Measurements from ENCODE around the gene MEIKIN. TPM values are rescaled to one million over a fixed set of nuclear protein-coding genes. Genes with fewer than 3 reads are reported as not detected.

The MEIKIN gene
- total and polyA plus RNA-seq, 12 donors, result 0.09 TPM; not detected in 11

- Histone ChIP-seq H3K4me3 (peak within 1 kb of the TSS; percentile 89 to 100 (median 99)), H3K36me3 (peaks cover 0 to 4% (median 0%) of the 10 kb centered on the region in 9 donors), H3K9me3 (no peaks in the 10 kb centered on the region), H3K4me1 (peaks cover 0 to 46% (median 36%) of the 10 kb centered on the region in 9 donors), H3K27ac (peak within 1 kb of the TSS; percentile 97 to 100 (median 99)), H3K27me3 (no peaks in the 10 kb centered on the region)
- intact Hi-C loops (cut with DNase I), result loop anchor here in 6 of 10 donors (1.0 to 10.0 kb wide), 6 partner anchors 92 to 162 kb away; partner anchors contain the start of gene RAPGEF6 (in 6 of the 6)
- TF ChIP-seq, protein P1, sequence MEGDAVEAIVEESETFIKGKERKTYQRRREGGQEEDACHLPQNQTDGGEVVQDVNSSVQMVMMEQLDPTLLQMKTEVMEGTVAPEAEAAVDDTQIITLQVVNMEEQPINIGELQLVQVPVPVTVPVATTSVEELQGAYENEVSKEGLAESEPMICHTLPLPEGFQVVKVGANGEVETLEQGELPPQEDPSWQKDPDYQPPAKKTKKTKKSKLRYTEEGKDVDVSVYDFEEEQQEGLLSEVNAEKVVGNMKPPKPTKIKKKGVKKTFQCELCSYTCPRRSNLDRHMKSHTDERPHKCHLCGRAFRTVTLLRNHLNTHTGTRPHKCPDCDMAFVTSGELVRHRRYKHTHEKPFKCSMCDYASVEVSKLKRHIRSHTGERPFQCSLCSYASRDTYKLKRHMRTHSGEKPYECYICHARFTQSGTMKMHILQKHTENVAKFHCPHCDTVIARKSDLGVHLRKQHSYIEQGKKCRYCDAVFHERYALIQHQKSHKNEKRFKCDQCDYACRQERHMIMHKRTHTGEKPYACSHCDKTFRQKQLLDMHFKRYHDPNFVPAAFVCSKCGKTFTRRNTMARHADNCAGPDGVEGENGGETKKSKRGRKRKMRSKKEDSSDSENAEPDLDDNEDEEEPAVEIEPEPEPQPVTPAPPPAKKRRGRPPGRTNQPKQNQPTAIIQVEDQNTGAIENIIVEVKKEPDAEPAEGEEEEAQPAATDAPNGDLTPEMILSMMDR (IDR thresholded peaks at IDR 0.05), result peak in 3 of 9 donors; percentile 18 to 37 (median 23)
- ATAC-seq (peak; percentile 98 to 99 (median 99)), DNase-seq (peak; percentile 99 to 100)
- 0 to 1% methylated on average over 78 to 79 of the region's 79 CpGs for WGBS, 2 donors
Measured at GRCh38 chr5:131796793-131797693, 148.4 kb downstream of the MEIKIN start, which contains the start of gene FNIP1. Gene FNIP1 (minus strand): TSS chr5:131797017. CDS start chr5:131796921, 96 bp downstream.

- DNase-seq (peak; percentile 73 to 78), ATAC-seq (peak; percentile 65 to 87 (median 74))
- WGBS, 2 donors, result 0% methylated on average over 47 to 56 of the region's 56 CpGs
- peak overlapping the region; percentile 89 to 100 (median 99) for H3K4me3 ChIP-seq
- H3K4me1 ChIP-seq, result peaks cover 0 to 55% (median 44%) of the 10 kb centered on the region in 9 donors
- TF ChIP-seq, protein P1 (IDR thresholded peaks at IDR 0.05), result no peak
- H3K27me3 ChIP-seq, result no peaks in the 10 kb centered on the region
- H3K36me3 ChIP-seq, result peaks cover 0 to 4% (median 0%) of the 10 kb centered on the region in 9 donors
- H3K9me3 ChIP-seq, result no peaks in the 10 kb centered on the region
- intact Hi-C loops (cut with DNase I), result loop anchor here in 6 of 10 donors (2.0 to 10.0 kb wide), 5 partner anchors 91 to 161 kb away; partner anchors contain the start of gene RAPGEF6 (in 5 of the 6)
- H3K27ac ChIP-seq, result peak overlapping the region; percentile 97 to 100 (median 99)
Measured at GRCh38 chr5:131795879-131796792, 149.3 kb downstream of the MEIKIN start.

- ATAC-seq (no peak), DNase-seq (no peak)
- Histone ChIP-seq H3K9me3 (no peaks in the 10 kb centered on the region), H3K27ac (peak overlapping the region in 8 of 10 donors; percentile 97 to 100 (median 99)), H3K27me3 (no peaks in the 10 kb centered on the region), H3K4me3 (peak overlapping the region in 9 of 10 donors; percentile 89 to 100 (median 99)), H3K4me1 (peaks cover 0 to 64% (median 52%) of the 10 kb centered on the region in 9 donors), H3K36me3 (peaks cover 0 to 4% (median 0%) of the 10 kb centered on the region in 9 donors)
- intact Hi-C loops (cut with DNase I), result loop anchor here in 6 of 10 donors (5.0 to 10.0 kb wide), 4 partner anchors 90 to 160 kb away; partner anchors contain the start of gene RAPGEF6 (in 4 of the 6)
- WGBS, 2 donors, result 36 to 41% methylated on average over 6 of the region's 6 CpGs
- TF ChIP-seq, protein P1 (IDR thresholded peaks at IDR 0.05), result no peak
Measured at GRCh38 chr5:131795228-131795627, 150.2 kb downstream of the MEIKIN start.

All from heart right ventricle (tissue), 16 donors.